ENCODE measurements around the gene SLX4.
A peak's percentile ranks its signal among the peaks of the same experiment; 100 is the strongest.

SLX4 gene

GRCh38 chr16:3607161-3607560 lies 4.2 kb downstream of the SLX4 start:
- intact Hi-C loops (cut with DNase I) = no loop called here

DNA sequence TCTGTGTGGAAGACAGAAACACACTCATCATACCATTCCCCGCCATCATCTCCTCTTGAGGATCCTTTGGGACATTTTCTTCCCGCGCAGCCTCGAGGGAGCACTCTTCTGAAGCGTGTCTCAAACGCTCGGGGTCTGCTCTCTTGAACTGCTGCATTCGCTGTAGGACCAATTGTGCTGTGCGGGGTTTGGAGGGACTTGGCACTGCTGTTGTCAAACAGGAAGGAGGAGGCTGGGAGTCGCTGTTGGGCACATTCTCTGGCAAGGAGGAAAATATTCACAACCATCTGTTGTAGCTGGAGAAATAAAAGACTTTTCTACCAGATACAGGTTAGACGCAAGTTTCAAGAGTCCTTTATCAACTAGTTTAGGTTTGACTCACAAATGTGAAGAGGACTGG lies 5.0 kb downstream of the SLX4 start:
- peak in 1 of 10 donors; percentile 17 for DNase-seq
- intact Hi-C loops (cut with DNase I) = no loop called here

More at GRCh38 chr16:3607161-3607560, 4.2 kb downstream of the SLX4 start:
- no peak for DNase-seq

GRCh38 chr16:3602320-3602653 lies 9.1 kb downstream of the SLX4 start:
- no peak for DNase-seq
- intact Hi-C loops (cut with DNase I) = no loop called here

DNA sequence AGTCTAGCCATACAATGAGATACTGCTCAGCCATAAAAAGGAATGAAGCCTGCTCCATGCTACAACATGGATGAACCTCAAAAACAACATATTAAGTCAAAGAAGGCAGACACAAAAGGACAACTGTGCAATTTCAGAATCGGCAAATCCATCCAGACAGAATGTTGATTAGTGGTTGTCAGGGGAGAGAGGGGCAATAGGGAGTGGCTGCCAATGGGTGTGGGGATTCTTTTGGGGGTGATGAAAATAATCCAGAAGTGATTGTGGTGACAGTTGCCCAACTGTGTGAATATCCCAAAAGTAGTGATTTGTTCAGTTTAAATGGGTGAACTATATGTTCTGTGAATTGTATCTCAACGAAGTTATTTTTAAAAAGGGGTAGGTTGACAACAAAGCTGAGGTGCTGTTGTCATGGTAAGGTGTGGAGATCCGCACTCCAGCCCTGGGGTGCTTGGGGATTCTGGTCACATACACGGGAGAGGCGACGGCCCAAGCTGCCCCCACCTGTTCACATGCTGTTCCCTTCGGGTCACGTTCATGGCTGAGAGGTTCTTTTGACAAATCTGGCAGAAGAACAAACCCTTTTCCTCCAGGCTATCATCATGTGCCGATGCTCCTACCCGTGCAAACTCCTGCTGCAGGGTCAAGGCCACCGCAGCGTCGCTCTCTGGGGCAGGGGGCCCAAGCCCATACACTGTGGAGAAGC lies 9.6 kb downstream of the SLX4 start:
- intact Hi-C loops (cut with DNase I) = no loop called here

GRCh38 chr16:3599922-3600321 lies 11.5 kb downstream of the SLX4 start:
- intact Hi-C loops (cut with DNase I) = no loop called here
- no peak for DNase-seq

More for the DNA sequence above, 9.6 kb downstream of the SLX4 start:
- DNase-seq = no peak

DNA sequence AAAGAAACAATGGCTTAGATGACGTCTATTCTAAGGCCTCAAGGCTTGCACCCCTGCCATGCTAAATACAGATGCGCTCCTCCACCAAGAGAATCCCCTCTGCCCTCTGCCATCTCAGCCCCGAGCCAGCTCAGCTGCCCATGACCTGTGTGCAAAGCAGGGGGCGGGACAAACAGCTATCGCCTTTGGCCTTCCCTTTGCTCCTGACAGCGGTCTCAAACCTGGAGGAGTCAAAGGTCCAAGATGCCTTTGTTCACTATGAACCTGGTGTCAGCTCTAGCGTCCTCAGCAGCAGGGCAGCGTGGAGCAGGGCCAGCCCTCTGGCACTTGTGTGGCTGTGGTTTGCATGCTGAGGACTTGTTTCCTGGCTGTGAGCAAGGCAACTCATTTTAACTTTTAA lies 12.3 kb downstream of the SLX4 start:
- peak in 1 of 10 donors; percentile 19 for DNase-seq
- intact Hi-C loops (cut with DNase I) = no loop called here

DNA sequence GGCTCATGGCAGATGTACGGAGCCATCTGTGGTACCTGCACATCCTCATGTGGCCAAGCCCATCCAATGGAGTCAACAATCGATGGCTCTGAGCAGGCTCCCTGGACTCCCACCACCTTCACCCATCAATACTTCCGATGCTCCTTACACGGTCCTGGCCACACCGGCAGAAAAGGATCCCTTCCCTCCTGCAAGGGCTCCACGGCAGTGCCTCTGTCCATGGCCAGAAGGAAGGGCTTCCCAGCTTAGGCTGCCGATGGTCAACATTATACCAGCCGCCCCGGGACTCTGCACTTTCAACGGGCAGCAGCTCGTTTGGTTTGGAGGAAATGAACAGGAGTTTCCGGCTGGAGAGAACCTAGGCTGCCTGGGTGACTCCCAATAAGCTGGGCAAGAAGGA lies 13.2 kb downstream of the SLX4 start:
- peak in 3 of 10 donors; percentile 28 to 61 (median 55) for DNase-seq
- intact Hi-C loops (cut with DNase I) = no loop called here

DNA sequence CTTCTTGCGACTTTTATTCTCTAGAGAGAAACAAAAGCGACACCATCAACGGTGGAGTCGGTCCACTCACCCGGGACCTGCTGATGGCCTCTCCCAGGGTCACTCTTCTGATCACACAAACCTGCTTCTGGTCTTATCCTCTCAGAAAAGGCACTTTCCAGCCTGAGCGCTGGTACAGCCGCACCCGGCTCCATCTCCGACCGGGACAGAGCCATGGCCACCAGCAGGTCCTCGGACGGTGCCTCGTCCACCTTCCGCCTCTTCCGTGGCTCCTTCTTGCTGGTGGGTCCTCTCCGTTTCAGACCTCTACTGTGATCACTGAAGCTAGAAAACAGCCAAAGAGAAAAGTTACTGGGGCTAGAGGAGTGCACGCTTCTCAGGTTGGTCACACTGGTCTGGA lies 13.7 kb downstream of the SLX4 start:
- intact Hi-C loops (cut with DNase I) = no loop called here
- peak in 3 of 10 donors; percentile 33 to 74 (median 52) for DNase-seq

- DNase-seq = peak in 2 of 10 donors; percentile 49 to 72
- intact Hi-C loops (cut with DNase I) = no loop called here
Measured at GRCh38 chr16:3597226-3597625, 14.2 kb downstream of the SLX4 start.

- intact Hi-C loops (cut with DNase I) = no loop called here
- peak in 3 of 10 donors; percentile 35 to 74 (median 73) for DNase-seq
Measured at GRCh38 chr16:3596101-3596861, 15.1 kb downstream of the SLX4 start.

DNA sequence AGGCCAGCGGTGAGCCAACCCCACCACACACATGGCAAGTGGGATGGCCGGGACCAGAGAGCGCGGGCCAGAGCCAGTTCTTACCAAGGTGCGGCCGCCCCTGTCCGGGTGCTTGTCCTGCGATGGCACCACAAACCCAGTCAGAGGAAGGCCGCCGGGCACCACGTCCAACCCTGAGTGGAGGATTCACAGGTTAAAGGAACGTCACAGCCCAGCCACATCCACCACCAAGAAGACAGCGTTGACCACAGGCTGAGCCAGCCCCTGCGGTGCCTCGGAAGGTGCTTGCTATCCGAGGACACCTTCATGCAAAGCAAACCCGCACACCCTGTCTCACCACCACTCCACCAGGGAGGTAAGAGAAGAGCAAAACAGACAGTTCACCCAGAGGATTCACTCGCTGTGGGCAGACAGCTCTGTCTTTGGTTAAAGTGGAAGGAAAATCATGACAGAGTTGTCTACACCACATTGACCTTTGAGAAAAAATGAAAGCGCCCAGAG lies 15.8 kb downstream of the SLX4 start:
- intact Hi-C loops (cut with DNase I) = no loop called here
- peak in 3 of 10 donors; percentile 73 to 76 (median 74) for DNase-seq

DNA sequence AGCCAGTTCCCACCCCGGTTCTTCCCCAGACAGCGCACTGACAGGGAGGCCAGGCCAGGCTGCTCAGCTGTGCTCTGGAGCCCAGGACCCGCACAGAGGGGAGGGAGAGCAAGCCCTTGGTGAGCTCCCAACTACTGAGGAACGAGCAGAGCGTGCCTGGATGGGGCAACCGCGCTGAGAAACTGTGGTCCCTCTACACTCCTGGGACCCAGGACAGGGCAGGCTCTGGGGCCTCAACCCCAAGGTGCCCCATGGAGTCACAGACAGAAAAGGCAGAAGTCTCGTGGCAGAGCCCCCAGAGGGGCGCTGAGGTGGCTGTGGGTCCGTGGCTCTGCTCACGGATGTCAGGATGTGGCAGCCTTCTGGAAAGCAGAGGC lies 16.3 kb downstream of the SLX4 start:
- DNase-seq = peak in 3 of 10 donors; percentile 29 to 55 (median 40)
- intact Hi-C loops (cut with DNase I) = no loop called here

GRCh38 chr16:3594316-3595109 lies 16.9 kb downstream of the SLX4 start:
- DNase-seq = peak in 3 of 10 donors; percentile 20 to 71 (median 55)
- intact Hi-C loops (cut with DNase I) = no loop called here

DNA sequence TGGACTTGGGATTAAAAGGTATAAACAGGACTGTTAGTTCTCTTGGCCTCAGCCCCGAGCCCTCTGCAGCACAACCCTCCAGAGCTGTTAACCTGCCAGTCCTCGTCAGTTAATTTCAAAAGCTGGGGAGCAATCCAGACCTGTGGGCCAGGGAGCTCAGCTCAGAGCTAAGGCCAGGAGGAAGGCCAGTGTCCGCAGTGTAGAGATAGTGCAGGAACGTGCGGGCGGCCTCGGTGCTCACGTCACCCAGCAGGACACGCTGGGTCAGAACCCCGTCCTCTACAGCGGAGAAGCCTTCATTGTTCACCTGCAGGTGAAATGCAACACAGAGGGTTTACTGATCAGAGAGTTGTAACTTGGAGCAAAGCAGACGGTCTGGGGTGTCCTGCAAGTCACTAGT lies 18.8 kb downstream of the SLX4 start:
- DNase-seq = peak in 1 of 10 donors; percentile 47
- intact Hi-C loops (cut with DNase I) = no loop called here

GRCh38 chr16:3591991-3592390 lies 19.4 kb downstream of the SLX4 start:
- intact Hi-C loops (cut with DNase I) = no loop called here
- peak in 2 of 10 donors; percentile 19 to 52 for DNase-seq

GRCh38 chr16:3591436-3591803 lies 20.0 kb downstream of the SLX4 start:
- intact Hi-C loops (cut with DNase I) = no loop called here
- DNase-seq = peak in 1 of 10 donors; percentile 11

DNA sequence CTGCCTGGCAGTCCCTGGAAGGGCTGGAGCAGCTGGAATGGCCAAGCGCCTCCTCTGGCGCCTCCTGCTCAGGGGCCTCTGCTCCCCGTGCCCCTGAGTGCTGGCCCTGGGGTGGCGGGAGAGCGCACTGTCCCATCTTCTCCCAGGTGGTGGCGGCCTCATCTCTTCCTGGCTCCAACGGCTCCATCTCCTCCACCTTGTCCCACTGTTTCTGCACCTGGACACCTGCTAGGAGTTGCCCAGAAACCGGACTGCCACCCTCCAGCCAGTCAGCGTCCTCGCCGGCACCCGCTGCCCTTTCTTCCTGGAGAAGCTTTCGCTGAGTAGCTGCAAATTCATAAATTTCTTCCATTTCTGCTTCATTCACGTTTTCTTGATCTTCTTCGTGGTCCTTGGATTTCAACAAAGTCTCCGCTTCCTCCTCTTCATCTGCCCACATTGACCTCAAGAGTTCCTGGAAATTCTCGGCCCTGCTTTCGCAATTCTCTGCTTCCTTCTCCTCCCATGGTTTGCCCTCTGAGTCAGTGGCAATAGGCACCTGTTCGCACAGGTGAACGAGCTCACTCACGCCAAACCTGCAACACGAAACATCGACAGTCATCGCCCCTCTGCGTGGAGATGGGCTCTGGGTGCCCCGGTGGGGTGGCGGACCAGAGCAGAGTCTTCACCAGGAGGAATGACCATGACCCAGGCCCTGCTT lies 20.5 kb downstream of the SLX4 start:
- DNase-seq = peak in 2 of 10 donors; percentile 64 to 74
- intact Hi-C loops (cut with DNase I) = no loop called here

DNA sequence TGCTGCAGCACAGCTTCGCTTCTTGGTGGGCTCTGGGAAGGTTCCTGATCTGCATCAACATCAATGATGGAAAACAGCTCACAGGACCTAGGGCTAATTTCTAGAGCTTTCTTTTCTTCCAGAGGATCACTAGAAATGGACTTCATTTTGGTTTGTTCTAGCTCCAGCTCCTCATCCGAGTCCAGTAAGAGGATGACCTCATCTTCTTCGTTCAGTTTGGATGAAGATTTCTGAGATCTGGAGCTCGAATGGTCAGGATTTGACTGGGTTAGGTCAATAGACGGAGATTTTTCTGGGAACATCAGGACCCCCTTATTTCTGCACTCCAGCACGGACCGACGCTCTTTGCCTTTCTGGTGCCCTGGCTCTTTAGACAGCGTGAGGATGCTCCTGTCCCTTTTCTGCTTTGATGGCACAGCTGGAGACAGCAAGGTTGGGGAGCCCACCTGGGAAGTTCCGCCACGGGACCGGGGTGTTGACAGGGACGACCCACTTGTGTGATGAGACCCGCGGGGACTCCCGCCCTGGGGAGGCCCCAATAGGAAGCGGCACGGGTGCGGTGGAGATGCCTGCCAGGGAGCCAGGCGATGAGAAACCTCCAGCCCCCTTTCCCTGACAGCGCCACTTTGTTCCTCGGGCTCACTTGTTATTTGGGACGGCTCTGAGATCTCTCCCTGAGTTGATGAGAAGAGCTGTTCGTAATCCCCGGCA lies 21.3 kb downstream of the SLX4 start:
- intact Hi-C loops (cut with DNase I) = no loop called here

GRCh38 chr16:3589441-3589921 lies 21.9 kb downstream of the SLX4 start:
- intact Hi-C loops (cut with DNase I) = no loop called here
- DNase-seq = peak in 1 of 10 donors; percentile 83

More for the DNA sequence above, 21.3 kb downstream of the SLX4 start:
- DNase-seq = peak in 2 of 10 donors; percentile 78 to 81
